Pancreas (tissue), 10 donors: ENCODE measurements around the gene ST6GALNAC3. TPM values are rescaled to one million over a fixed set of nuclear protein-coding genes. Genes with fewer than 3 reads are reported as not detected.

Source experiments
- ATAC-seq, 4 donors: fragments of 200-7000 bp; cut with Tn5 transposase; one replicate each; pipeline versions ENCODE4 v1.8.0 to v1.9.1; 2020; ENCODE audit warnings: mild to moderate bottlenecking in 4 of 4, moderate library complexity in 4 of 4
- DNase-seq, 6 donors: peaks; one replicate each; pipeline ENCODE4 v3.0.0-alpha.2; 2020
- FAIRE-seq: peaks from 2 replicates; lab custom pipeline; 2012; peaks lifted over from hg19 to GRCh38; lab: Jason Lieb, UNC
- H3K27ac ChIP-seq, 4 donors: fragments of 200-600 bp; sonication (generic); 1 replicate in 3 of 4; 2 replicates in 1 of 4; pipeline versions ENCODE4 v1.5.0 to v1.8.0; 2020
- H3K27me3 ChIP-seq, 4 donors: fragments of 200-600 bp; one replicate each; pipeline ENCODE4 v1.8.0; 2021
- H3K36me3 ChIP-seq, 3 donors: fragments of 200-600 bp; sonication (generic) in 1 of 3; one replicate each; pipeline versions ENCODE4 v1.5.0 to v1.8.0; 2020 to 2021
- H3K4me1 ChIP-seq, 3 donors: fragments of 200-600 bp; one replicate each; pipeline ENCODE4 v1.8.0; 2021
- H3K4me3 ChIP-seq, 4 donors: fragments of 200-600 bp; sonication (generic) in 2 of 4; one replicate each; pipeline versions ENCODE4 v1.5.0 to v1.8.0; 2020 to 2021
- H3K9me3 ChIP-seq, 4 donors: fragments of 200-600 bp; one replicate each; pipeline ENCODE4 v1.8.0; 2021
- CTCF ChIP-seq, 4 donors: fragments of 200-600 bp; sonication (generic) in 3 of 4; IDR thresholded peaks; one replicate each; pipeline versions ENCODE4 v1.5.0 to v1.8.0; 2021; ENCODE audit warnings: antibody characterized with exemption in 4 of 4
- WGBS, 2 donors: extraction: QIAGEN DNeasy Blood & Tissue Kit; methylation state at CpG; one replicate each; pipeline ENCODE4 v1.1.7; 2013; 5-methylcytosine and 5-hydroxymethylcytosine counted together
- intact Hi-C, 3 donors: fragments of 100-400 bp; cut with DNase I; formaldehyde crosslinking; loops; one replicate each; pipeline versions ENCODE4 v1.11.1 to v1.14.2; 2022
- polyA plus RNA-seq, 2 donors: library from polyadenylated mRNA; stranded (reverse); fragments of 200-250 nt; gene quantifications; one replicate each; pipeline ENCODE4 v1.2.3, GENCODE V29; 2013
- total RNA-seq, 6 donors: library from RNA; stranded (reverse); fragmentation: NEBNext Ultra II Directional in 4 of 6; extraction: Animal tissue kit (Norgen Biotek cat#: 25700) in 4 of 6; gene quantifications; one replicate each; pipeline versions ENCODE4 v1.2.1 to v1.2.4, GENCODE V29; 2021 to 2023
- donor health status: healthy with polysubstance abuse.
- donor health status: DM: no; HTN: no; CAD: no; lungs with moderate emphysema.
- donor health status: DM: no; HTN: no; CAD: no.
- donor health status: control.
- donor health status: control.
- donor health status: Bipolar disorder and iron deficiency.
- donor health status: DM: yes; HTN: yes; CAD: no.
- donor health status: DM: no; HTN: no; CAD: no.
- donor health status: DM: no; HTN: no; CAD: no.
- donor health status: DM: yes; HTN: yes; CAD: no.

The ST6GALNAC3 gene
- total and polyA plus RNA-seq, 8 donors, result 0.35 to 2.0 (median 0.80) TPM

- H3K4me1 ChIP-seq, result peaks cover 0 to 3% (median 0%) of the 10 kb centered on the region in 3 donors
- no peaks in the 10 kb centered on the region for H3K36me3 ChIP-seq
- TF ChIP-seq CTCF (IDR thresholded peaks at IDR 0.05), result no peak
- intact Hi-C loops, result no loop called here
- no peaks in the 10 kb centered on the region for H3K9me3 ChIP-seq
- WGBS, 2 donors, result 83 to 90% methylated on average over 5 of the region's 5 CpGs
- H3K4me3 ChIP-seq, result no peak overlapping the region
- DNase-seq (no peak), ATAC-seq (peak in 1 of 4 donors; percentile 17), FAIRE-seq (no peak)
- H3K27ac ChIP-seq, result no peak overlapping the region
- H3K27me3 ChIP-seq, result no peaks in the 10 kb centered on the region
Measured at GRCh38 chr1:76075877-76076276, 1.3 kb downstream of the ST6GALNAC3 start.

GRCh38 chr1:76079475-76080227, 5.1 kb downstream of the ST6GALNAC3 start:
- Histone ChIP-seq H3K27me3 (no peaks in the 10 kb centered on the region), H3K4me3 (no peak overlapping the region), H3K27ac (no peak overlapping the region), H3K36me3 (no peaks in the 10 kb centered on the region), H3K4me1 (peaks cover 0 to 3% (median 0%) of the 10 kb centered on the region in 3 donors), H3K9me3 (no peaks in the 10 kb centered on the region)
- ATAC-seq (no peak), FAIRE-seq (no peak), DNase-seq (no peak)
- no peak for TF ChIP-seq CTCF (IDR thresholded peaks at IDR 0.05)
- 83 to 86% methylated on average over 7 of the region's 7 CpGs for WGBS, 2 donors
- intact Hi-C loops, result no loop called here

- intact Hi-C loops, result no loop called here
- H3K27me3 ChIP-seq, result no peaks in the 10 kb centered on the region
- no peaks in the 10 kb centered on the region for H3K4me1 ChIP-seq
- H3K36me3 ChIP-seq, result no peaks in the 10 kb centered on the region
- no peaks in the 10 kb centered on the region for H3K9me3 ChIP-seq
- ATAC-seq (no peak), DNase-seq (no peak), FAIRE-seq (no peak)
- no peak overlapping the region for H3K4me3 ChIP-seq
- no peak overlapping the region for H3K27ac ChIP-seq
- WGBS, 2 donors, result 64% methylated on average over 4 of the region's 4 CpGs
- no peak for TF ChIP-seq CTCF (IDR thresholded peaks at IDR 0.05)
Measured at GRCh38 chr1:76080552-76081079, 6.1 kb downstream of the ST6GALNAC3 start.

- FAIRE-seq, result no peak
- no peak overlapping the region for H3K4me3 ChIP-seq
- TF ChIP-seq CTCF (IDR thresholded peaks at IDR 0.05), result no peak
- no peak for ATAC-seq
- H3K9me3 ChIP-seq, result no peaks in the 10 kb centered on the region
- H3K36me3 ChIP-seq, result no peaks in the 10 kb centered on the region
- intact Hi-C loops, result no loop called here
- 84 to 87% methylated on average over 4 of the region's 4 CpGs for WGBS, 2 donors
- no peaks in the 10 kb centered on the region for H3K27me3 ChIP-seq
- no peak for DNase-seq
- H3K27ac ChIP-seq, result no peak overlapping the region
- no peaks in the 10 kb centered on the region for H3K4me1 ChIP-seq
Measured at GRCh38 chr1:76082062-76082461, 7.5 kb downstream of the ST6GALNAC3 start.

- intact Hi-C loops, result no loop called here
- 80 to 84% methylated on average over 10 of the region's 10 CpGs for WGBS, 2 donors
- no peak for FAIRE-seq
- TF ChIP-seq CTCF (IDR thresholded peaks at IDR 0.05), result no peak
- H3K27me3 ChIP-seq, result no peaks in the 10 kb centered on the region
- H3K27ac ChIP-seq, result no peak overlapping the region
- no peak overlapping the region for H3K4me3 ChIP-seq
- ATAC-seq, result no peak
- H3K4me1 ChIP-seq, result no peaks in the 10 kb centered on the region
- H3K36me3 ChIP-seq, result no peaks in the 10 kb centered on the region
- no peaks in the 10 kb centered on the region for H3K9me3 ChIP-seq
- DNase-seq, result no peak
Measured at GRCh38 chr1:76083189-76083588, 8.6 kb downstream of the ST6GALNAC3 start.
